ENCODE data around the gene OR10D3.
A peak's percentile ranks its signal among the peaks of the same experiment; 100 is the strongest.

The OR10D3 gene

DNA sequence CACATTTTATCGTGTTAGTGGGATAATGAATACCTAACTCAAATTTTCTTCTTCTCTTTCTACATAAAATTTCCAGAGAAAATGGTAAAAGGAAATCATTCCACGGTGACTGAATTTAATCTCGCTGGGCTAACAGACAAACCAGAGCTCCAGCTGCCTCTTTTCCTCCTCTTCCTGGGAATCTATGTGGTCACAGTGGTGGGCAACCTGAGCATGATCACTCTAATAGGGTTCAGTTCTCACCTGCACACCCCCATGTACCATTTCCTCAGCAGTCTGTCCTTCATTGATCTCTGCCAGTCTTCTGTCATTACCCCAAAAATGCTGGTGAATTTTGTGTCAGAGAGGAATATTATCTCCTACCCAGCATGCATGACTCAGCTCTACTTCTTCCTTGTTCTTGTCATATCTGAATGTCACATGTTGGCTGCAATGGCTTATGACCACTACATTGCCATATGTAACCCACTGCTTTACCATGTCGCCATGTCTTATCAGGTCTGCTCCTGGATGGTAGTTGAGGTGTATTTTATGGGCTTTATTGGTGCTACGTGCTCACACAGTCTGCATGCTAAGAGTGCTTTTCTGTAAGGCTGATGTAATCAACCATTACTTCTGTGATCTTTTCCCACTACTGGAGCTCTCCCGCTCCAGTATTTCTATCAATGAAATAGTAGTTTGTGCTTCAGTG is 24.1 kb downstream of the OR10D3 start:
- TF ChIP-seq, protein P1, sequence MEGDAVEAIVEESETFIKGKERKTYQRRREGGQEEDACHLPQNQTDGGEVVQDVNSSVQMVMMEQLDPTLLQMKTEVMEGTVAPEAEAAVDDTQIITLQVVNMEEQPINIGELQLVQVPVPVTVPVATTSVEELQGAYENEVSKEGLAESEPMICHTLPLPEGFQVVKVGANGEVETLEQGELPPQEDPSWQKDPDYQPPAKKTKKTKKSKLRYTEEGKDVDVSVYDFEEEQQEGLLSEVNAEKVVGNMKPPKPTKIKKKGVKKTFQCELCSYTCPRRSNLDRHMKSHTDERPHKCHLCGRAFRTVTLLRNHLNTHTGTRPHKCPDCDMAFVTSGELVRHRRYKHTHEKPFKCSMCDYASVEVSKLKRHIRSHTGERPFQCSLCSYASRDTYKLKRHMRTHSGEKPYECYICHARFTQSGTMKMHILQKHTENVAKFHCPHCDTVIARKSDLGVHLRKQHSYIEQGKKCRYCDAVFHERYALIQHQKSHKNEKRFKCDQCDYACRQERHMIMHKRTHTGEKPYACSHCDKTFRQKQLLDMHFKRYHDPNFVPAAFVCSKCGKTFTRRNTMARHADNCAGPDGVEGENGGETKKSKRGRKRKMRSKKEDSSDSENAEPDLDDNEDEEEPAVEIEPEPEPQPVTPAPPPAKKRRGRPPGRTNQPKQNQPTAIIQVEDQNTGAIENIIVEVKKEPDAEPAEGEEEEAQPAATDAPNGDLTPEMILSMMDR (IDR thresholded peaks at IDR 0.05) = no peak
- intact Hi-C loops (cut with DNase I; ENCODE audit: low total_unique reads) = no loop called here
- DNase-seq = no peak
- Histone ChIP-seq H3K27ac (no peak overlapping the region), H3K36me3 (no peaks in the 10 kb centered on the region), H3K4me1 (no peaks in the 10 kb centered on the region), H3K27me3 (no peaks in the 10 kb centered on the region), H3K4me3 (no peak overlapping the region), H3K9me3 (no peaks in the 10 kb centered on the region)

DNA sequence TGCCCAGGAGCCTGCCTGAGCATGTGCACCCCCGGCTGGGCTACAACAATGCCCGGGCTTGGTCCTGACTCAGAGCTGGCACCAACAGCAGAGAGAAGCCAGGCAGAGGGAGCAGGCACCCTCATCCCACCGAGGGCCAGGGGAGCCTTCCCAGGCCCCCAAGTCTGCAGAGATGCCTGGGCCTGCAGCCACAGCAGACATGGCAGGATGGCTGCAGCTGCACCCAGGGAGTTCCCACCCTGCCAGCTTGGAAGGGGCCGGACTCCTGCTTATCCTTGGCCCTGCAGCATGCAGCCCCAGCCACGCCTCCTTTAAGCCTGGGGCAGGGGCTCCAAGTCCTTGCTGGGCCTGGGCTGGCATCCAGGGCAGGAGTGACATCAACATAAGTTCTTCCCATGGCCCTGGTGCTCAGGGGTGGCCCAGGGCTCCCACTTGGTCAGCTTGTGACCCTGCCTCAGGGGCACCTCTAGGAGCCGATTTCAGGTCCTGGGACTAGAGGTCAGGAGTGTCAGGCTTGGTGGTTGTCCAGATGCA is 26.7 kb downstream of the OR10D3 start:
- Histone ChIP-seq H3K9me3 (no peaks in the 10 kb centered on the region), H3K4me3 (no peak overlapping the region), H3K27ac (no peak overlapping the region), H3K36me3 (no peaks in the 10 kb centered on the region), H3K4me1 (no peaks in the 10 kb centered on the region), H3K27me3 (no peaks in the 10 kb centered on the region)
- no peak for DNase-seq
- TF ChIP-seq, protein P1 (IDR thresholded peaks at IDR 0.05) = no peak
- intact Hi-C loops (cut with DNase I; ENCODE audit: low total_unique reads) = no loop called here

DNA sequence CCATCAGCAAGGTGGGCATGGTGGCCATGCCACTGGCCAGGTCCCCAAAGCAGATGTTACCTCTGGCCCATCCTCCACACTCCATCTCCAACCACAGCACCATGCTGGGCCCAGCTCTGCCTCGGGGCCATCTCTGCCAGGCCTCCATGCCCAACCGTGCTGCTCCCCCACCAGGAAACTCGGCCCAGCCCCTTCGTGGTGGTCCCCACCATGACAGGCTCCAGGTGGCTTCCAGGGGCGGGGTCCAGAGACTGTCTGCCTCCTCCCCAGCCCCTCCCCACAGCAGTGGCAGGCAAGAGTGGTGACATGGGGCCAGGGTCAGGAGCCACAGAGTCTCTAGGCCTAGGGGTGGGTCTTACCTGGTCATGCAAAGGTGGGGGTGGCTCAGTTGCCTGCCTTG is 27.3 kb downstream of the OR10D3 start:
- DNase-seq = peak in 1 of 2 donors; percentile 61
- Histone ChIP-seq H3K36me3 (no peaks in the 10 kb centered on the region), H3K27ac (no peak overlapping the region), H3K4me3 (no peak overlapping the region), H3K4me1 (no peaks in the 10 kb centered on the region), H3K9me3 (no peaks in the 10 kb centered on the region), H3K27me3 (no peaks in the 10 kb centered on the region)
- TF ChIP-seq, protein P1 (IDR thresholded peaks at IDR 0.05) = no peak
- intact Hi-C loops (cut with DNase I; ENCODE audit: low total_unique reads) = no loop called here

DNA sequence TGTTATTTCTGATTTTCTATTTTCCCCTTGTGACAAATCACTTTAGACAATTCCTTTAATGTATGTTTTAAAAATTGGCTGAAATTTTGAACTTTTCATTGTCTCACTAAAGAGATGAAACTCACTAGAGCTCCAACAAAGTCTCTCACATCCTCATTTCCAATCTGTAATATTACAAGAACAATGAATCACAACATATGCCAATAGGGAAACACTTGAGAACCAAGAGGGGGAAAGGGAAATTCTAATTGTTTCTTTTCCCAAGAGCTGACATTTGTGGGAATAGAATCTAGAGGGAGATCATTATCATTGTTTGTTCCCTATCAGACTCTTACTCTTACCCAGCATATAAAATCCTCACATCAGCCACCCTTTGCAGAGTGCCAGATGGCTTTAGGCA is 28.2 kb downstream of the OR10D3 start:
- H3K4me3 ChIP-seq = no peak overlapping the region
- TF ChIP-seq, protein P1 (IDR thresholded peaks at IDR 0.05) = no peak
- no peak for DNase-seq

DNA sequence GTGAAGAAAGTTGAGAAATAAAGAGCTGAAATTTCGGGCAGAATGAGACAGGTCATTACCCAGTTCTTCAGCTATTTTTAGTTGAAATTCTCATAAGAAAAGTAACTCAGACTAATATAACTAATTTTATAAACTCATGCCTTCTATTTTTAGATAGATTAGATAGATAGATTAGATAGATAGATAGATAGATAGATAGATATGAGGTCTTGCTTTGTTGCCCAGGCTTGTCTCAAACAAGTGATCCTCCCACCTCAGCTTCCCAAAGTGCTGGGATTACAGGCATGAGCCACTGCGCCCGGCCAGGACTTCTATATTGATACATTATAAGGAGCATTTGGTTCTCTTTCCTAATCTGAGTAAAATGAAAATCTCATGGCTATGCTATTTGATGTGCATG is 30.9 kb downstream of the OR10D3 start:
- H3K4me1 ChIP-seq = no peaks in the 10 kb centered on the region
- H3K27ac ChIP-seq = no peak overlapping the region
- no peaks in the 10 kb centered on the region for H3K27me3 ChIP-seq
- no peak for DNase-seq
- intact Hi-C loops (cut with DNase I; ENCODE audit: low total_unique reads) = no loop called here
- no peak overlapping the region for H3K4me3 ChIP-seq
- H3K9me3 ChIP-seq = no peaks in the 10 kb centered on the region
- TF ChIP-seq, protein P1 (IDR thresholded peaks at IDR 0.05) = no peak
- no peaks in the 10 kb centered on the region for H3K36me3 ChIP-seq

More for the DNA sequence above, 28.2 kb downstream of the OR10D3 start:
- H3K27me3 ChIP-seq = no peaks in the 10 kb centered on the region
- no peaks in the 10 kb centered on the region for H3K36me3 ChIP-seq
- H3K27ac ChIP-seq = no peak overlapping the region
- H3K4me1 ChIP-seq = no peaks in the 10 kb centered on the region
- H3K9me3 ChIP-seq = no peaks in the 10 kb centered on the region
- intact Hi-C loops (cut with DNase I; ENCODE audit: low total_unique reads) = no loop called here
